Measurements from ENCODE around the gene NR6A1. TPM values are rescaled to one million over a fixed set of nuclear protein-coding genes. Genes with fewer than 3 reads are reported as not detected.

Gene NR6A1
- total RNA-seq, 1 donor from 2014 or later: 1.7 TPM

- no peak for ATAC-seq
Observed at GRCh38 chr9:124606027-124606426, 165.1 kb downstream of the NR6A1 start.

- ATAC-seq: no peak
Observed at GRCh38 chr9:124605258-124605657, 165.9 kb downstream of the NR6A1 start.

DNA sequence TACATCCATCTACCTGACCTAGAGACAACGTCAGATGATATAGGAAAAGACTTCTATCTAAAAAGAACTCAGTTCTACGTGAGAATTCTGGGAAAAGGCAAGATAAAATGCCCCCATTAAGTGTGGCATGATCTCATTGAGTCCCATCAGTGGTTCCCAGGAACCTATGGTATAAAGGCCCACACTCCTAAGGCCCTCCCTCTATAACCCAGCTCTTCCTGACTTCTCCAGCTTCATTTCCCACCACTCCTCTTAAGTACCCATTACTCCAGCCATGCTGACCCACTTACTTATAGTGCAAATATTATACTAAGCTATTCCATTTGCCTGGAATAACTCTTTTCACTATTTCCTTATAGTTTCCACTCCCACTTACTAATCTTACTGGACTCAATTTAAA, 168.5 kb downstream of the NR6A1 start:
- no peak for ATAC-seq

DNA sequence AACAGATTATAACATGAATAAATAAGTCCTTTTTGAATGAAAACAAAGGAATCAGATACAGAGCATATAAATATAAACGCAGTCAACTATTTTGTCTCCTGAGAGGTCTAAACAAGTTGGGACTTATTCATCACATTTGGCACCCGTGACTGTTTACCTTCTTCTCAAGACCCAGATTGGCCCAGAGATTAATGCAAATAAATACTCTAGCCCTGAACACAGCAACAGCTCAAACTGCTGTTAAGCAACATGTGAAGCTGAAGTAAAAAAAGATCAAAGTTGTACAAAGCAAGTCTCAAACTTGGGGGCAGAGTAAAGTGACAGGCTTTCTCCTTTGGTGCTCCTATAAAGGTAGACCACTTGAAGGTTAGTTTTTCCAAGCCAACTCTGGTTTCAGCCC, 168.9 kb downstream of the NR6A1 start:
- ATAC-seq: peak; percentile 76

DNA sequence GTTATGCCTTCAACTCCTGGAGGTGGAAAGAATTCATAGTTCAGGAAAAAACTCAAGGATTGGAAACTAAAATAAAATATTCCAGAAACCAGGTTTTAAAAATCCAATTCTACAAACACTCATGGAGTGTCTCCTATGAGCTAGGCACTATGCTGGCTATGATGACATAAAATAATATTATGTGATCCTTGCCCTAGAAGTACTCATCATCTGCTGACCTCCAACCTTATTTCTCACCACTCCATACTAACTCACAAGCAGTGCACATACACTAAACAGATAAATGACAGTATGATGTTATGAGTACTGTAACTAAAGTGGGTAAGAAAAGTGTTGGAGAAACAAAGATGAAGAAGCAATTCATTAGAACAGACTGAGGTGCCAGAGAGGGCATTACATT, 170.7 kb downstream of the NR6A1 start:
- ATAC-seq: no peak

DNA sequence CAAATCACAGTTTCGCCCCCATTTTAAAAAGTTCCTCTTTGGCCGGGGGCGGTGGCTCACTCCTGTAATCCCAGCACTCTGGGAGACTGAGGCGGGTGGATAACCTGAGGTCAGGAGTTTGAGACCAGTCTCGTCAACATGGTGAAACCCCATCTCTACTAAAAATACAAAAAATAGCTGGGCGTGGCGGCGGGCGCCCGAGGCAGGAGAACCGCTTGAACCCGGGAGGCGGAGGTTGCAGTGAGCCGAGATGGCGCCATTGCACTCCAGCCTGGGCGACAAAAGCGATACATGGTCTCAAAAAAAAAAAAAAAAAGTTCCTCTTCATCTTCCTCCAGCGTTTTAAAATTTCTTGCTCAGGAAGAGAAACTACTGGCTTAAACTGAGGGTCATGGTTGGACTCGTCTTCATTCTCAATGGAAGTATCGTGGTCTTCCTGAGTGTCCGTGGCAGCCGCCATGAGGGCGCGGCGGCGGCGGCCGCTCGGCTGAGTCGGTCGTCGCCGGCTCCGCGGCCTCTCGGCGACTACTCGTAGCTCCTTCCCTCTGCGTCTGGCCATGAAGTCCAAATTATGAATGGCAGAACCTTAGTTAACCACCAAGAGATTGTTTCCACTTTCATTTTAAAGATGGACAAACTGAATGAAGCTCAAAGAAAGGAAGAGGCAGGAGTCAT, 171.9 kb downstream of the NR6A1 start:
- no peak for ATAC-seq

- ATAC-seq: no peak
Observed at GRCh38 chr9:124598048-124598447, 173.1 kb downstream of the NR6A1 start.

DNA sequence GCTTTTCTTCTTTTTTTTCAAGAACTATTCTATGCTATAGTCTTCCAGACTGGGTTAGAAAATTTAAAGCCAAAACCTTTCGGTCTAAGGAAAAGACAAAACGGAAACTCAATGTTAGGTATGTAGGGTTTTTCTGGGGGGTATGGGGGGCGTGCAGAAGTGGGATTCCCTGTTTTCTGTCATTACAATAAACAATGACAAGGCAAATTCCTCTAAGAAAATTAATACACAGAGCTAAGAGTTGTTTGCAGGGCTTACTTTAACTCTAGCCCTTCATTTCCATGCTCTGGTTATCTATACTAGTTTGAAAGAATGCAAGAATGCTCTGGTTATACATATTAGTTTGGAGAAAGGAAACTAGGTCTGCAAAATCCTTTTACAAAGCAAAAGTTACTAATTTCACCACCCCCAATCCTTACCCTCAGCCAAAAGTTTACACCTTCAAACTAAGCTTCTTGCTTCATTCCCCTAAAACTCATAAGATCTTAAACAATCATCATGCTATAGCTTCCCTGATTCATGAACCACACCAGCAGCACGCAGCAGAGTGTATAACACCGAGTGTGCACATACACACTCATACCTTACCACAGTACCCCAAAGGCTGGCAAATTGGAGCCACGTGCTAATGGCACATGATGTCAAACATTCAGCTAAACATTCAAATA, 174.8 kb downstream of the NR6A1 start:
- ATAC-seq: no peak

- no peak for ATAC-seq
Observed at GRCh38 chr9:124595743-124596142, 175.4 kb downstream of the NR6A1 start.

GRCh38 chr9:124594673-124595072, 176.4 kb downstream of the NR6A1 start:
- no peak for ATAC-seq

DNA sequence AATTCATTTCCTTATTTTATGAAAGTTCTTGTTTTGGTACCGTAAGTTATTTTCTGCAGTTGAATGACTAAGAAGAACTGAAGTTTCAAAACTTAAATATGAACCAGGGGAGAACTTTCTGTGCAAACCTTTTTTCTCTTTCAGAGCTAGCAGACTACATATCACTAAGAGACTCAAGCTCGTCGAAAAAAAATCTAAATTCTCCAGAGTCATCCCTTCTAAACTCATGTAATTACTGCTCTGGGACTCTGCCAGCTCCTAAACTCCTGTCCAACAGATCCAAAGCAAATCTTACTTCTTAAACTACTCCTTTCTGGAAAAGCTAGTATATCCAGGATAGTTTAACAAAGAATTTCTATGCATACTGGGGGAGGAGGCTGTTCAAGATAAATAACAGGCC, 176.9 kb downstream of the NR6A1 start:
- no peak for ATAC-seq

DNA sequence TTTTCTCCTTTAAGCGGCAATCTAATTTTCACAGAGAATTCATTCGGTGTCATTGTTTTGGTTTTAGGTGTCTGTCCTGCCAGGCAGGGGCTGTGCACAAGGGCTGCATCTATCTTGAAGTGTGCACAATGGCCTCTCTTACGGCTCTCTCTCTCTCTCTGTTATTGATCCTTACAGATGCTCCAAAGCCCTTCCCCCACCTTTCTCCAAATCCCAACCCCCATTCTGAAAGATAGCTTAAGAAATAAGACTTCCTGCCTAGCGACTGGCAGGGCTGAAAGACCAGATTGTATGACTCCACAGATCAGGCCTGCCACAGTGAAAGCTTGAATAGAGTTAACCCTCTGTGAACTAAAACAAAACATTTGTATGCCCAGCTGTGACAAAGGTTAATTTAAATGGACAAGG, 177.5 kb downstream of the NR6A1 start:
- peak; percentile 37 for ATAC-seq

- no peak for ATAC-seq
Observed at GRCh38 chr9:124593200-124593599, 177.9 kb downstream of the NR6A1 start.

- peak; percentile 96 for ATAC-seq
Observed at GRCh38 chr9:124590889-124591641, 180.0 kb downstream of the NR6A1 start.

DNA sequence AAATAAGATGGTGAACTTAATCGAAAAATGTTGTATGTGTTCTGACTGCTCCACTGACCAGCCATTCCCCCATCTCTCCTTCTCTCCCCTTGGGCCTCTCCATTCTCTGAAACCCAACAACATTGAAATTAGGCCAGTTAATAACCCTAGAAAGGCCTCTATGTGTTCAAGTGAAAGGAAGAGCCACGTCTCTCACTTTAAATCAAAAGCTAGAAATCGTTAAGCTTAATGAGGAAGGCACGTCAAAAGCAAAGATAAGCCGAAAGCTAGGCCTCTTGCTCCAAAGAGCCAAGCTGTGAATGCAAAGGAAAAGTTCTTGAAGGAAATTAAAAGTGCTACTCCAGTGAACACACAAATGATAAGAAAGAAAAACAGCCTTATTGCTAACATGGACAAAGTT, 186.5 kb downstream of the NR6A1 start:
- no peak for ATAC-seq

GRCh38 chr9:124583134-124583533, 188.0 kb downstream of the NR6A1 start:
- no peak for ATAC-seq

DNA sequence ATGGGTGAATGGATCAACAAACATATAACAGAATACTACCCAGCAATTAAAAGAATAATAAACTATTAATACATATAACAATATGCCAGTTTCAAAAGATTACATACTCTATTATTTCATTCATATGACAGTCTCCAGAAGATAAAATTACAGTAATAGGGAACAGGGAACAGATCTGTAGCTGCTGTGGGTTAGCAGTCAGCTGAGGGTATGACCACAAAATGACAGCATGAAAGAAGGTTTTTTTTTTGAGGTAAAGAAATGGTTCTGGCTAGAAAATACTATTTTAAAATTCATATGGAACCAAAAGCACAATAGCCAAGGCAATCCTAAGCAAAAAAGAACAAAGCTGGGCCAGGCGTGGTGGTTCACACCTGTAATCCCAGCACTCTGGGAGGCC, 190.9 kb downstream of the NR6A1 start:
- no peak for ATAC-seq

DNA sequence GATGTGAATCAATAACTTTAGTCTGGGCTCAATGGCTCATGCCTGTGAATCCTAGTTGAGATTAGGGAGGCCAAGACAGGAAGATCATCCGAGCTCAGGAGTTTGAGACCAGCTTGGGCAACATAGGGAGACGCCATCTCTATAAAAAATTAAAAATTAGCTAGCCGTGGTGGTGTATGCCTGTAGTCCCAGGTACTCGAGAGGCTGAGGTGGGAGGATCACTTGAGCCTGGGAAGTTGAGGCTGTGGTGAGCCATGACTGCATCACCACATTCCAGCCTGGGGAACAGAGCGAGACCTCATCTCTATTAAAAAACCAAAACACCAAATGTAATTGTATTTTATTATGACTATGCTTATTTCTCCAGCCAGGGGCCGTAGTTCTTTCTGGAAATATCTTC, 194.4 kb downstream of the NR6A1 start:
- ATAC-seq: no peak

DNA sequence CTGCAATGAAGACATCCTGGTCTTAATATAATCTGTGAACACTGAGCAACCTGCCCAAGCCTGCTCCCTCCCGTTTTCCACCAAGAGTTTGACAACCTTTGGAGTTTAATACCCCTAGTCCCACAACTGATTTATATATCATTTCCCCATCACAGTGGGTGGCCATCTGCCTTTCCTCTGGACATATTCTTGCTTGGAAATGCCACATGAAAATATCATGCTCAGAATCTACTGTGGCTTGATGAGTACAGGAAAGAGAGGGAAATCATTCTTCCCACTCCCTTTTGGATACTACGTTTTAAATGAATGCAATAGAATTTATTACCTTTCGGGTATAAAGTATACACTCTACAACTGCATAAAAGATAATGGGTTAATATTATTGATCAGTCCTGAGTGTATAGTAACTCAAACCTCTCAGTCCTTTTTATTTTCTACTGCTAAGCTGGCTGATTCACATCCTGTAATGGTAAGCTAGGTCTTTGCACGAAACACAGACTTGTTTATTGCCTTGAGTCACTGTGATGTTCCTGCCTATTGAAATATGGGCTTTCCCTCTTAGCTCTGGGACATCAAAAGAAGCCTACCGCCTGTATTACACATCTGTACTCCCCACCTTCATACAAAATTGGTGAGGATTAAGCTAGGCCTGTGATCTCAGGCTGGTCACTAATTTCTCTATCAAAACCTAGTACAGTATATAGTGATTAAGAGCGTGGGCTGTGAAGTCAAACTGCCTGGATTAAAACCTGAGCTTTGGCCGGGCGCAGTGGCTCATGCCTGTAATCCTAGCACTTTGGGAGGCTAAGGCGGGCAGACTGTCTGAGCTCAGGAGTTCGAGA, 196.4 kb downstream of the NR6A1 start:
- ATAC-seq: peak; percentile 97

GRCh38 chr9:124570942-124571666, 200.0 kb downstream of the NR6A1 start:
- no peak for ATAC-seq

DNA sequence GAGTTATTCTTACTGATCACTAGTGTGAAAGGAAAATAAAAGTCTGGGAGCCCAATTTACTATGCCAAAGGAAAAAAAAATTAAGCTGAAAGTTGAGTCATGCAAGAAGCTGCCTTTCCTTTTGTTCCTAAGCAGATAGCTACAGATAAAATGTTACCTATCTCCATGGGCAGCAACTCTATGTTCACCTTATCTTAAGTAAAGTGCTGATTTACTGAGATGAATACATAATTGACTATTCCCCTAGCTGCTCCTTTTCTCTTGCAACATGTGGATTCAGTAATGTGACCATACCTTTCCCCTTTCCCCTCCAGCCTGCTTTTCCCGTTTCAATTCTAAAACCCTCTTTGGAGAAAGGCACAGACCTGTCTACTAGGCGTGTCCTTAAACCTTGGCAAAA, 201.2 kb downstream of the NR6A1 start:
- no peak for ATAC-seq

- ATAC-seq: no peak
Observed at GRCh38 chr9:124567362-124567761, 203.7 kb downstream of the NR6A1 start.

All from esophagus mucosa (tissue), 1 donor.